ENCODE data around the gene PTGDR2. TPM values are rescaled to one million over a fixed set of nuclear protein-coding genes. Genes with fewer than 3 reads are reported as not detected.

Gene PTGDR2
- total RNA-seq, 3 donors from 2014 or later, result 0.16 to 0.59 TPM; not detected in 1

DNA sequence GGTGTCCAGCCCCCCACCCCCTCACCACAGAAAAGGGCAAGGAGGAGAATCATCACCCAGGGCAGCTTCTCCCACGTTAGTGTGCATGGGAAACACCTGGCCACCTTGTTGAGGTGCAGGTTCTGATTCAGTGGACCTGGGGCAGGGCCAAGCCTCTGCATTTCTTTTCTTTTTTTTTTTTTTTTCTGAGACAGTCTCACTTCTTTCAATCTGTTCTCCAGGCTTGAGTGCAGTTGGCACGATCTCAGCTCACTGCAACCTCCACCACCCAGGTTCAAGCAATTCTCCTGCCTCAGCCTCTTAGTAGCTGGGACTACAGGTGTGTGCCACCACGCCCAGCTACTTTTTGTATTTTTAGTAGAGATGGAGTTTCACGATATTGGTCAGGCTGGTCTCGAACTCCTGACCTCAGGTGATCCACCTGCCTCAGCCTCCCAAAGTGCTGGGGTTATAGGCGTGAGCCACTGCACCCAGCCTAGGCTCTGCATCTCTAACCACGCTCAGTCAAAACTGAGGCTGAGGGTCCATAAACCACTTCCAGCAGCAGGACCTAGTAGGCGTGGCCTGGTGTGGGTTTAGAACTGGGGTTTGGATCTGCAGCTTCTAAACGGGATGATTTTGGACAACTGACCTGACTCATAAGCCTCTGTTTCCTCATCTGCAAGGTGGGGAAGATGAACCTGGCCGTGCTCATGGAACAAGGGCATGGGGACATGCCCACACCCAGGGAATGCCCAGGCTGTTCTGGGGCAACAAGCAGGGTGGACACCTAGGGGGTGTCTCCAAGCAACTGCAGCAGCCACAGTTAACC lies 12.3 kb upstream of the PTGDR2 start:
- no peaks in the 10 kb centered on the region for H3K36me3 ChIP-seq
- no peaks in the 10 kb centered on the region for H3K9me3 ChIP-seq
- intact Hi-C loops (cut with DNase I; ENCODE audit: low total_unique reads), result no loop called here
- H3K4me1 ChIP-seq, result no peaks in the 10 kb centered on the region
- no peak for TF ChIP-seq POLR2AphosphoS5 (IDR thresholded peaks at IDR 0.05)
- TF ChIP-seq, protein P1, sequence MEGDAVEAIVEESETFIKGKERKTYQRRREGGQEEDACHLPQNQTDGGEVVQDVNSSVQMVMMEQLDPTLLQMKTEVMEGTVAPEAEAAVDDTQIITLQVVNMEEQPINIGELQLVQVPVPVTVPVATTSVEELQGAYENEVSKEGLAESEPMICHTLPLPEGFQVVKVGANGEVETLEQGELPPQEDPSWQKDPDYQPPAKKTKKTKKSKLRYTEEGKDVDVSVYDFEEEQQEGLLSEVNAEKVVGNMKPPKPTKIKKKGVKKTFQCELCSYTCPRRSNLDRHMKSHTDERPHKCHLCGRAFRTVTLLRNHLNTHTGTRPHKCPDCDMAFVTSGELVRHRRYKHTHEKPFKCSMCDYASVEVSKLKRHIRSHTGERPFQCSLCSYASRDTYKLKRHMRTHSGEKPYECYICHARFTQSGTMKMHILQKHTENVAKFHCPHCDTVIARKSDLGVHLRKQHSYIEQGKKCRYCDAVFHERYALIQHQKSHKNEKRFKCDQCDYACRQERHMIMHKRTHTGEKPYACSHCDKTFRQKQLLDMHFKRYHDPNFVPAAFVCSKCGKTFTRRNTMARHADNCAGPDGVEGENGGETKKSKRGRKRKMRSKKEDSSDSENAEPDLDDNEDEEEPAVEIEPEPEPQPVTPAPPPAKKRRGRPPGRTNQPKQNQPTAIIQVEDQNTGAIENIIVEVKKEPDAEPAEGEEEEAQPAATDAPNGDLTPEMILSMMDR (IDR thresholded peaks at IDR 0.05), result no peak
- TF ChIP-seq POLR2A (IDR thresholded peaks at IDR 0.05), result no peak
- no peak overlapping the region for H3K4me3 ChIP-seq
- H3K27me3 ChIP-seq, result no peaks in the 10 kb centered on the region
- no peak overlapping the region for H3K27ac ChIP-seq
- DNase-seq (ENCODE audit: low spot score in 2 of 2), result no peak

DNA sequence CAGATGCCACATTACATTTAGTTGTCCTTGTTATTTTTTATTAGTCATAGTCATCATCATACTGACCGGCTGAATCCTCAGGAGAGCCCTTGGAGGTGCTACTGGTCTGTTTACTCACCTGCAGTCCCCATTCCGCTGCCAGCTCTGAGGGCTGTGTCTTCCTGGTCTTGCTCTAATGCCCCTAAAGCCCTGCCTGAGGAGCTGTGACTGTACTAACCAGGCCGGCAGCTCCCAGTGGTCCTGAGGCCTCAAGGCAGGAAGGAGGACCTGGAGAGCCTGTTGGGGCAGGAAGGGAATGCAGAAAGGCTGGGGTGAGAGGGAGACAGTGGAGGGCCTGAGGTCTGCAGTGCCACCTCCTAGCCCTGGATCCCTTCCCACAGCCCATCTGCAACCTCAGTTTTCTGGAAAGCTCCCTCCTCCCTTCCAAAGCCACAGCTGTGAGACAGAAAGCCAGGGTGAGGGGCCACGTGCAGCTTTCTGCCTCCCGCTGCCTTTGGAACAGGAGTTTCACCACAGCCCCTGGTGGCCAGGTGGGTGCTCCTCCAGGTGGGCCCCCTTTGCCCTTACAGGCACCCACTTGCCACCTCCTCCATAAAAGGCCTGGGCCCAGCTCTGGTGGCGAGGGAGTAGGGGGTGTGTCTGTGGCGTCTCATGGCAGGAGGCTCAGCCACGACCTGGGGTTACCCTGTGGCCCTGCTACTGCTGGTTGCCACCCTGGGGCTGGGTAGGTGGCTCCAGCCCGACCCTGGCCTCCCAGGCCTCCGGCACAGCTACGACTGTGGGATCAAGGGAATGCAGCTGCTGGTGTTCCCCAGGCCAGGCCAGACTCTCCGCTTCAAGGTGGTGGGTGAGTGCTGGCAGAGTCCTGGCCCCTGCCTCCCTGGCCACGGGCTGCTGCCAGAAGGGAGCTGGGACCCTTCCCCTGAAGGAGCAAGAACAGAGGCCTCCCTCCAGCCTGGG lies 11.4 kb upstream of the PTGDR2 start, which contains the start of gene ZP1:
Gene ZP1 (plus strand): TSS at position 632 of the 960 bp plus-strand sequence. CDS start 20 bp downstream, at position 652.
- Histone ChIP-seq H3K27ac (no peak within 1 kb of the TSS), H3K36me3 (no peaks in the 10 kb centered on the region), H3K9me3 (no peaks in the 10 kb centered on the region), H3K27me3 (no peaks in the 10 kb centered on the region), H3K4me3 (no peak within 1 kb of the TSS), H3K4me1 (no peaks in the 10 kb centered on the region)
- intact Hi-C loops (cut with DNase I; ENCODE audit: low total_unique reads), result no loop called here
- no peak for DNase-seq (ENCODE audit: low spot score in 2 of 2)
- no peak for TF ChIP-seq POLR2AphosphoS5 (IDR thresholded peaks at IDR 0.05)
- TF ChIP-seq, protein P1 (IDR thresholded peaks at IDR 0.05), result no peak
- no peak for TF ChIP-seq POLR2A (IDR thresholded peaks at IDR 0.05)

DNA sequence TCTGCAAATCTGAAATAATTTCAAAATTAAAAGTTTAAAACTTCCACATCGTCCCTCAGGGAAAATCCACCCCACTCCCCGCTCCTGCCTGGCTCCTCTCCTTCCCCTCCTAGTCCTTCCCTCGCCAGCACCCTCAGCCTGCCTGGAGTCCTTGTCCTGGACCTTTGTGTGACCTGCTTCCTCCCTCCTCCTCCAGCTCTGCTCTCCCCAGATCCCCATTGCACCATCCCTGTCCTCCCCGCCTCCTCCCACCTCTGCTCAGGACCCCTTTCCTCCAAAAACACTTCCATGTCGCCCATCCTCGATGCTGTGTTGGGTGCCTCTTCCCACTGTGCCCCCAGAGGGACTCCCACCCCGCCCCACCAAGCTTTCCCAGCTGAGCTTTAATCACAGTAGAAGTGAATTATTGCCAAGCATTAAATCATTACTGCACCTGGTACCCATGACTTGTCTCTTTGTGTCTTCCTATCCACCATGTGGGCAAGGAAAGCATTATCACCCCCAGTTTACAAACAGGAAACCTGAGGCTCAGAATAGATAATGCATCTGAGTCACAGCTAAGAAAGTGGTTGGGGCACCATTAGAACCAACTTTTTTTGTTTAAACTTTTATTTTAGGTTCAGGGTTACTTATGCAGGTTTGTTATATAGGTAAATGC lies 9.2 kb upstream of the PTGDR2 start:
- H3K4me3 ChIP-seq, result no peak overlapping the region
- intact Hi-C loops (cut with DNase I; ENCODE audit: low total_unique reads), result no loop called here
- no peaks in the 10 kb centered on the region for H3K9me3 ChIP-seq
- no peak overlapping the region for H3K27ac ChIP-seq
- H3K36me3 ChIP-seq, result no peaks in the 10 kb centered on the region
- no peaks in the 10 kb centered on the region for H3K27me3 ChIP-seq
- no peak for DNase-seq (ENCODE audit: low spot score in 2 of 2)
- TF ChIP-seq POLR2A (IDR thresholded peaks at IDR 0.05) (no peak), POLR2AphosphoS5 (IDR thresholded peaks at IDR 0.05) (no peak)
- TF ChIP-seq, protein P1 (IDR thresholded peaks at IDR 0.05), result no peak
- no peaks in the 10 kb centered on the region for H3K4me1 ChIP-seq

- no peaks in the 10 kb centered on the region for H3K27me3 ChIP-seq
- intact Hi-C loops (cut with DNase I; ENCODE audit: low total_unique reads), result no loop called here
- H3K9me3 ChIP-seq, result no peaks in the 10 kb centered on the region
- H3K4me1 ChIP-seq, result no peaks in the 10 kb centered on the region
- no peak overlapping the region for H3K27ac ChIP-seq
- H3K4me3 ChIP-seq, result no peak overlapping the region
- no peaks in the 10 kb centered on the region for H3K36me3 ChIP-seq
- TF ChIP-seq POLR2A (IDR thresholded peaks at IDR 0.05), result no peak
- TF ChIP-seq POLR2AphosphoS5 (IDR thresholded peaks at IDR 0.05), result no peak
- TF ChIP-seq, protein P1 (IDR thresholded peaks at IDR 0.05), result no peak
- no peak for DNase-seq (ENCODE audit: low spot score in 2 of 2)
Observed at GRCh38 chr11:60863550-60864521, 8.1 kb upstream of the PTGDR2 start.

All from breast epithelium (tissue), 4 donors.